ENCODE measurements around the gene ROR1. TPM values are rescaled to one million over a fixed set of nuclear protein-coding genes. Genes with fewer than 3 reads are reported as not detected.

Gene ROR1
- total and polyA plus RNA-seq, 2 of the 13 experiments (the other 11 are each of a cell fraction or from before 2014, with no cell fraction given) = 0.58 to 2.3 TPM

DNA sequence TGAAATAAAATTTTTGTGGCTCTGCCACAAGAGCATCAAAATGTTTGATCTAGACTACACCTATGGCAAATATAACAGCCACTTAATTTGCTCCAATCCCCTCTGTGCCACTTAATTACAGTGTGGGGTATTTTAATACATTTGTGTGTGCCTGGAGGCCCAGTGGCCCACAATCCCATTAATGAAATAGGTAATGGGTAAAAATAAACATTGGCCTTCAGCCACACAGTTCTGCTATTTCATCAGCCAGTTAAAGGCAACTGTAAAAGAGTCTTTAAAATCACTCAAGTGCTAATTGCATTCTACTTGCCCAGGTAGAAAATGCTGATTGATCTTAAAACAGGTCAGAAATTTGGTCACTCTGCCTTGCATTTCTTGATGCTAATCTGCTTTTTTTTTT, 278.0 kb downstream of the ROR1 start:
- no peak overlapping the region for H3K27ac ChIP-seq (ENCODE audit: extremely low read length, insufficient read depth, low read length)
- no TSS peak for BruUV-seq (replicated peaks)
- no peaks in the 10 kb centered on the region for H3K4me1 ChIP-seq (ENCODE audit: insufficient read depth, low read length)
- TF ChIP-seq, protein P1, sequence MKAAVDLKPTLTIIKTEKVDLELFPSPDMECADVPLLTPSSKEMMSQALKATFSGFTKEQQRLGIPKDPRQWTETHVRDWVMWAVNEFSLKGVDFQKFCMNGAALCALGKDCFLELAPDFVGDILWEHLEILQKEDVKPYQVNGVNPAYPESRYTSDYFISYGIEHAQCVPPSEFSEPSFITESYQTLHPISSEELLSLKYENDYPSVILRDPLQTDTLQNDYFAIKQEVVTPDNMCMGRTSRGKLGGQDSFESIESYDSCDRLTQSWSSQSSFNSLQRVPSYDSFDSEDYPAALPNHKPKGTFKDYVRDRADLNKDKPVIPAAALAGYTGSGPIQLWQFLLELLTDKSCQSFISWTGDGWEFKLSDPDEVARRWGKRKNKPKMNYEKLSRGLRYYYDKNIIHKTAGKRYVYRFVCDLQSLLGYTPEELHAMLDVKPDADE (CRISPR knock-in tag; IDR thresholded peaks at IDR 0.05) = no peak
- TF ChIP-seq MAFK (conservative IDR thresholded peaks at IDR 0.05 in 1 of 2, IDR thresholded peaks at IDR 0.05 in 1 of 2; ENCODE audit: low read length in 2 of 2) (0 out of 4 replicates have a peak, but pooled peaks of 1 of the 2 experiments have one; percentile 5), CHD2 (IDR thresholded peaks at IDR 0.05; ENCODE audit: low read depth, low read length) (no peak)
- no peaks in the 10 kb centered on the region; a peak in 1 of 5 replicates for H3K27me3 ChIP-seq (ENCODE audit: control insufficient read depth in 1 of 2, insufficient read depth in 2 of 2, low read length in 2 of 2)
- H2AFZ ChIP-seq (ENCODE audit: low read length) = no peak overlapping the region
- no peaks in the 10 kb centered on the region for H4K20me1 ChIP-seq (ENCODE audit: insufficient read depth, low read length)
- in situ Hi-C loops (cut with HindIII; ENCODE audit: extremely low pct_ligation_motif_present, low pct_unique_long_range_greater_than_20kb) = no loop called here
- DNase-seq (ENCODE audit: low spot score) = no peak
- CTCF ChIA-PET (ENCODE audit: low intra/inter-chr PET ratio, low total read pairs) = no interaction called here
- ATAC-seq = no peak
- H3K9me3 ChIP-seq (ENCODE audit: low read length) = no peaks in the 10 kb centered on the region
- no peaks in the 10 kb centered on the region for H3K79me2 ChIP-seq (ENCODE audit: insufficient read depth, low read length)
- H3K4me3 ChIP-seq (replicated peaks in 1 of 3; ENCODE audit: insufficient read depth in 1 of 3, low read depth in 2 of 3, low read length in 3 of 3) = no peak overlapping the region
- POLR2A ChIA-PET = no interaction called here
- no peak overlapping the region for H3K4me2 ChIP-seq (ENCODE audit: low read depth, low read length)
- no peak for FAIRE-seq
- H3K36me3 ChIP-seq (replicated peaks in 1 of 2; ENCODE audit: control insufficient read depth in 1 of 2, insufficient read depth in 2 of 2, low read length in 2 of 2) = no peaks in the 10 kb centered on the region
- no peak overlapping the region for H3K9ac ChIP-seq (ENCODE audit: insufficient read depth, low read depth, low read length)
- intact Hi-C loops (cut with micrococcal nuclease; ENCODE audit: unreplicated experiment) = no loop called here

DNA sequence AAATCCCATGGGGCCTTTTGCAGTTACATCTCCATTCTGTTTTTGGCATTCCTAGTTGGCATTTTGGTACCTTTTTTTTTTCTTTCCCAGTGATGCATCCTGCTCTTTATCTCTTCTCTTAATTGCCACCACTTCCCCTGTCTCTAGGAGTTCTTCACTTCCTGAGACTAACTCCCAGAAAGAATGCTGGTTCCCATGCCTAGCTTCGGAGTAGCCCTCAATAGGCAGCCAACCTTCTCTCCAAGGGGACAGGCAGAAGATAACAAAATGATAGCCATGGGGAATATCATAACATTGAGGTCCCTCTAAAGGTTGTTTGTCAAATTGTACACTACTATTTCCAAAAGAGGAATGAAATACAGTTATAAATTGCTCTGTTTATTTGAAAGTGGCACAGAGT, 279.0 kb downstream of the ROR1 start:
- in situ Hi-C loops (cut with HindIII; ENCODE audit: extremely low pct_ligation_motif_present, low pct_unique_long_range_greater_than_20kb) = no loop called here
- Histone ChIP-seq H3K27me3 (ENCODE audit: control insufficient read depth in 1 of 2, insufficient read depth in 2 of 2, low read length in 2 of 2) (no peaks in the 10 kb centered on the region; a peak in 1 of 5 replicates), H3K79me2 (ENCODE audit: insufficient read depth, low read length) (no peaks in the 10 kb centered on the region), H3K4me2 (ENCODE audit: low read depth, low read length) (no peak overlapping the region), H3K9ac (ENCODE audit: insufficient read depth, low read depth, low read length) (no peak overlapping the region), H3K9me3 (ENCODE audit: low read length) (no peaks in the 10 kb centered on the region), H3K27ac (ENCODE audit: extremely low read length, insufficient read depth, low read length) (no peak overlapping the region), H4K20me1 (ENCODE audit: insufficient read depth, low read length) (no peaks in the 10 kb centered on the region), H3K36me3 (replicated peaks in 1 of 2; ENCODE audit: control insufficient read depth in 1 of 2, insufficient read depth in 2 of 2, low read length in 2 of 2) (no peaks in the 10 kb centered on the region), H3K4me3 (replicated peaks in 1 of 3; ENCODE audit: insufficient read depth in 1 of 3, low read depth in 2 of 3, low read length in 3 of 3) (no peak overlapping the region), H3K4me1 (ENCODE audit: insufficient read depth, low read length) (no peaks in the 10 kb centered on the region), H2AFZ (ENCODE audit: low read length) (no peak overlapping the region)
- WGBS (ENCODE audit: low lambda C conversion rate) = 66% methylated on average over 1 of the region's 1 CpG
- intact Hi-C loops (cut with micrococcal nuclease; ENCODE audit: unreplicated experiment) = no loop called here
- CTCF ChIA-PET (ENCODE audit: low intra/inter-chr PET ratio, low total read pairs) = no interaction called here
- no peak for ATAC-seq
- DNase-seq (ENCODE audit: low spot score) = no peak
- BruUV-seq (replicated peaks) = no TSS peak
- FAIRE-seq = no peak
- POLR2A ChIA-PET = no interaction called here
- TF ChIP-seq SATB2 (CRISPR knock-in tag; IDR thresholded peaks at IDR 0.05) = no peak
- TF ChIP-seq, protein P2, sequence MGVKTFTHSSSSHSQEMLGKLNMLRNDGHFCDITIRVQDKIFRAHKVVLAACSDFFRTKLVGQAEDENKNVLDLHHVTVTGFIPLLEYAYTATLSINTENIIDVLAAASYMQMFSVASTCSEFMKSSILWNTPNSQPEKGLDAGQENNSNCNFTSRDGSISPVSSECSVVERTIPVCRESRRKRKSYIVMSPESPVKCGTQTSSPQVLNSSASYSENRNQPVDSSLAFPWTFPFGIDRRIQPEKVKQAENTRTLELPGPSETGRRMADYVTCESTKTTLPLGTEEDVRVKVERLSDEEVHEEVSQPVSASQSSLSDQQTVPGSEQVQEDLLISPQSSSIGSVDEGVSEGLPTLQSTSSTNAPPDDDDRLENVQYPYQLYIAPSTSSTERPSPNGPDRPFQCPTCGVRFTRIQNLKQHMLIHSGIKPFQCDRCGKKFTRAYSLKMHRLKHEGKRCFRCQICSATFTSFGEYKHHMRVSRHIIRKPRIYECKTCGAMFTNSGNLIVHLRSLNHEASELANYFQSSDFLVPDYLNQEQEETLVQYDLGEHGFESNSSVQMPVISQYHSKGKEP (CRISPR knock-in tag; IDR thresholded peaks at IDR 0.05) = no peak
- TF ChIP-seq, protein P3, sequence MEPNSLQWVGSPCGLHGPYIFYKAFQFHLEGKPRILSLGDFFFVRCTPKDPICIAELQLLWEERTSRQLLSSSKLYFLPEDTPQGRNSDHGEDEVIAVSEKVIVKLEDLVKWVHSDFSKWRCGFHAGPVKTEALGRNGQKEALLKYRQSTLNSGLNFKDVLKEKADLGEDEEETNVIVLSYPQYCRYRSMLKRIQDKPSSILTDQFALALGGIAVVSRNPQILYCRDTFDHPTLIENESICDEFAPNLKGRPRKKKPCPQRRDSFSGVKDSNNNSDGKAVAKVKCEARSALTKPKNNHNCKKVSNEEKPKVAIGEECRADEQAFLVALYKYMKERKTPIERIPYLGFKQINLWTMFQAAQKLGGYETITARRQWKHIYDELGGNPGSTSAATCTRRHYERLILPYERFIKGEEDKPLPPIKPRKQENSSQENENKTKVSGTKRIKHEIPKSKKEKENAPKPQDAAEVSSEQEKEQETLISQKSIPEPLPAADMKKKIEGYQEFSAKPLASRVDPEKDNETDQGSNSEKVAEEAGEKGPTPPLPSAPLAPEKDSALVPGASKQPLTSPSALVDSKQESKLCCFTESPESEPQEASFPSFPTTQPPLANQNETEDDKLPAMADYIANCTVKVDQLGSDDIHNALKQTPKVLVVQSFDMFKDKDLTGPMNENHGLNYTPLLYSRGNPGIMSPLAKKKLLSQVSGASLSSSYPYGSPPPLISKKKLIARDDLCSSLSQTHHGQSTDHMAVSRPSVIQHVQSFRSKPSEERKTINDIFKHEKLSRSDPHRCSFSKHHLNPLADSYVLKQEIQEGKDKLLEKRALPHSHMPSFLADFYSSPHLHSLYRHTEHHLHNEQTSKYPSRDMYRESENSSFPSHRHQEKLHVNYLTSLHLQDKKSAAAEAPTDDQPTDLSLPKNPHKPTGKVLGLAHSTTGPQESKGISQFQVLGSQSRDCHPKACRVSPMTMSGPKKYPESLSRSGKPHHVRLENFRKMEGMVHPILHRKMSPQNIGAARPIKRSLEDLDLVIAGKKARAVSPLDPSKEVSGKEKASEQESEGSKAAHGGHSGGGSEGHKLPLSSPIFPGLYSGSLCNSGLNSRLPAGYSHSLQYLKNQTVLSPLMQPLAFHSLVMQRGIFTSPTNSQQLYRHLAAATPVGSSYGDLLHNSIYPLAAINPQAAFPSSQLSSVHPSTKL (CRISPR knock-in tag; IDR thresholded peaks at IDR 0.05) = no peak
- TF ChIP-seq, protein P4, sequence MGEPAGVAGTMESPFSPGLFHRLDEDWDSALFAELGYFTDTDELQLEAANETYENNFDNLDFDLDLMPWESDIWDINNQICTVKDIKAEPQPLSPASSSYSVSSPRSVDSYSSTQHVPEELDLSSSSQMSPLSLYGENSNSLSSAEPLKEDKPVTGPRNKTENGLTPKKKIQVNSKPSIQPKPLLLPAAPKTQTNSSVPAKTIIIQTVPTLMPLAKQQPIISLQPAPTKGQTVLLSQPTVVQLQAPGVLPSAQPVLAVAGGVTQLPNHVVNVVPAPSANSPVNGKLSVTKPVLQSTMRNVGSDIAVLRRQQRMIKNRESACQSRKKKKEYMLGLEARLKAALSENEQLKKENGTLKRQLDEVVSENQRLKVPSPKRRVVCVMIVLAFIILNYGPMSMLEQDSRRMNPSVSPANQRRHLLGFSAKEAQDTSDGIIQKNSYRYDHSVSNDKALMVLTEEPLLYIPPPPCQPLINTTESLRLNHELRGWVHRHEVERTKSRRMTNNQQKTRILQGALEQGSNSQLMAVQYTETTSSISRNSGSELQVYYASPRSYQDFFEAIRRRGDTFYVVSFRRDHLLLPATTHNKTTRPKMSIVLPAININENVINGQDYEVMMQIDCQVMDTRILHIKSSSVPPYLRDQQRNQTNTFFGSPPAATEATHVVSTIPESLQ (CRISPR knock-in tag; conservative IDR thresholded peaks at IDR 0.05) = no peak
- TF ChIP-seq, protein P5, sequence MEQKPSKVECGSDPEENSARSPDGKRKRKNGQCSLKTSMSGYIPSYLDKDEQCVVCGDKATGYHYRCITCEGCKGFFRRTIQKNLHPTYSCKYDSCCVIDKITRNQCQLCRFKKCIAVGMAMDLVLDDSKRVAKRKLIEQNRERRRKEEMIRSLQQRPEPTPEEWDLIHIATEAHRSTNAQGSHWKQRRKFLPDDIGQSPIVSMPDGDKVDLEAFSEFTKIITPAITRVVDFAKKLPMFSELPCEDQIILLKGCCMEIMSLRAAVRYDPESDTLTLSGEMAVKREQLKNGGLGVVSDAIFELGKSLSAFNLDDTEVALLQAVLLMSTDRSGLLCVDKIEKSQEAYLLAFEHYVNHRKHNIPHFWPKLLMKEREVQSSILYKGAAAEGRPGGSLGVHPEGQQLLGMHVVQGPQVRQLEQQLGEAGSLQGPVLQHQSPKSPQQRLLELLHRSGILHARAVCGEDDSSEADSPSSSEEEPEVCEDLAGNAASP (CRISPR knock-in tag; IDR thresholded peaks at IDR 0.05; ENCODE audit: borderline replicate concordance) = no peak

Data from HepG2 (cell line).